NCI-H2171 (cell line): Measurements from ENCODE around the gene APMAP.

ENCODE experiments used
- DNase-seq: peaks from one replicate; lab custom pipeline; 2025; lab: John Stamatoyannopoulos, UW

The APMAP gene

GRCh38 chr20:24965065-24965919, 27.3 kb downstream of the APMAP start:
- peak; percentile 71 for DNase-seq

- peak; percentile 87 for DNase-seq
Observed at GRCh38 chr20:24964506-24964840, 28.1 kb downstream of the APMAP start.

- no peak for DNase-seq
Observed at GRCh38 chr20:24963672-24964505, 28.7 kb downstream of the APMAP start.

GRCh38 chr20:24962510-24962909, 30.0 kb downstream of the APMAP start:
- peak; percentile 77 for DNase-seq

GRCh38 chr20:24962182-24962492, 30.4 kb downstream of the APMAP start:
- DNase-seq: no peak

GRCh38 chr20:24961384-24962181, 31.0 kb downstream of the APMAP start:
- no peak for DNase-seq

GRCh38 chr20:24960861-24961260, 31.7 kb downstream of the APMAP start:
- DNase-seq: no peak

GRCh38 chr20:24960302-24960801, 32.2 kb downstream of the APMAP start:
- no peak for DNase-seq

- no peak for DNase-seq
Observed at GRCh38 chr20:24959591-24960301, 32.8 kb downstream of the APMAP start.

- no peak for DNase-seq
Observed at GRCh38 chr20:24958506-24959385, 33.8 kb downstream of the APMAP start.

GRCh38 chr20:24957326-24958016, 35.1 kb downstream of the APMAP start:
- DNase-seq: no peak

GRCh38 chr20:24956001-24956841, 36.3 kb downstream of the APMAP start:
- no peak for DNase-seq

GRCh38 chr20:24955045-24955444, 37.5 kb downstream of the APMAP start:
- peak; percentile 85 for DNase-seq

- no peak for DNase-seq
Observed at GRCh38 chr20:24954566-24954965, 38.0 kb downstream of the APMAP start.

GRCh38 chr20:24954151-24954550, 38.4 kb downstream of the APMAP start:
- no peak for DNase-seq

GRCh38 chr20:24953621-24954133, 38.9 kb downstream of the APMAP start:
- DNase-seq: no peak

GRCh38 chr20:24953209-24953575, 39.4 kb downstream of the APMAP start:
- DNase-seq: no peak

GRCh38 chr20:24952376-24953208, 40.0 kb downstream of the APMAP start:
- DNase-seq: peak; percentile 8
